Activated T-cell treated with anti-CD3 and anti-CD28 coated beads, Interleukin-2, amount 50 U/mL, for 24 hours (primary cell): ENCODE measurements around the gene PRDM11.

Source experiments
- DNase-seq: peaks from one replicate; pipeline ENCODE4 v3.0.0-alpha.2; 2020
- H3K27ac Mint-ChIP-seq: 2 replicates; pipeline ENCODE4 v1.8.0; 2020; ENCODE audit warnings: mild to moderate bottlenecking, mixed read lengths
- H3K27me3 Mint-ChIP-seq: 2 replicates; pipeline ENCODE4 v1.8.0; 2020; ENCODE audit warnings: mixed read lengths
- H3K36me3 Mint-ChIP-seq: 2 replicates; pipeline ENCODE4 v1.8.0; 2020; ENCODE audit warnings: low read depth, mixed read lengths
- H3K4me1 Mint-ChIP-seq: 2 replicates; pipeline ENCODE4 v1.8.0; 2020; ENCODE audit warnings: low read depth, mixed read lengths
- H3K4me3 Mint-ChIP-seq: 2 replicates; pipeline ENCODE4 v1.8.0; 2020; ENCODE audit warnings: mild to moderate bottlenecking, moderate library complexity, mixed read lengths
- H3K9me3 Mint-ChIP-seq: 2 replicates; pipeline ENCODE4 v1.8.0; 2020; ENCODE audit warnings: mixed read lengths

Gene PRDM11

GRCh38 chr11:45147017-45147728, 734 bp downstream of the PRDM11 start:
- H3K4me1 Mint-ChIP-seq = peaks cover 27% of the 10 kb centered on the region

GRCh38 chr11:45147891-45148675, 1.6 kb downstream of the PRDM11 start:
- DNase-seq = peak; percentile 22
- peaks cover 29% of the 10 kb centered on the region for H3K4me1 Mint-ChIP-seq
- H3K27me3 Mint-ChIP-seq = peaks cover 25% of the 10 kb centered on the region
- no peaks in the 10 kb centered on the region for H3K36me3 Mint-ChIP-seq
- no peaks in the 10 kb centered on the region for H3K9me3 Mint-ChIP-seq
- H3K4me3 Mint-ChIP-seq = peak overlapping the region; percentile 83
- peak overlapping the region; percentile 73 for H3K27ac Mint-ChIP-seq

More at GRCh38 chr11:45147017-45147728, 734 bp downstream of the PRDM11 start:
- Mint-ChIP-seq H3K4me3 (peak overlapping the region; percentile 83), H3K27ac (peak overlapping the region; percentile 73), H3K27me3 (peaks cover 34% of the 10 kb centered on the region), H3K9me3 (no peaks in the 10 kb centered on the region), H3K36me3 (no peaks in the 10 kb centered on the region)
- peak; percentile 94 for DNase-seq

- no peak overlapping the region for H3K27ac Mint-ChIP-seq
- no peaks in the 10 kb centered on the region for H3K9me3 Mint-ChIP-seq
- peaks cover 12% of the 10 kb centered on the region for H3K27me3 Mint-ChIP-seq
- H3K4me3 Mint-ChIP-seq = no peak overlapping the region
- peak; percentile 25 for DNase-seq
- H3K4me1 Mint-ChIP-seq = peaks cover 29% of the 10 kb centered on the region
- no peaks in the 10 kb centered on the region for H3K36me3 Mint-ChIP-seq
Observed at GRCh38 chr11:45149483-45150056, 3.1 kb downstream of the PRDM11 start.

GRCh38 chr11:45150301-45150700, 3.9 kb downstream of the PRDM11 start:
- Mint-ChIP-seq H3K27ac (no peak overlapping the region), H3K9me3 (no peaks in the 10 kb centered on the region), H3K27me3 (peaks cover 6% of the 10 kb centered on the region), H3K4me3 (no peak overlapping the region), H3K36me3 (no peaks in the 10 kb centered on the region), H3K4me1 (peaks cover 29% of the 10 kb centered on the region)
- DNase-seq = no peak

GRCh38 chr11:45150943-45151342, 4.5 kb downstream of the PRDM11 start:
- no peak for DNase-seq
- Mint-ChIP-seq H3K36me3 (no peaks in the 10 kb centered on the region), H3K9me3 (no peaks in the 10 kb centered on the region), H3K4me3 (no peak overlapping the region), H3K4me1 (peaks cover 24% of the 10 kb centered on the region), H3K27ac (no peak overlapping the region), H3K27me3 (peaks cover under 1% of the 10 kb centered on the region)

GRCh38 chr11:45151362-45151982, 5.0 kb downstream of the PRDM11 start:
- Mint-ChIP-seq H3K9me3 (no peaks in the 10 kb centered on the region), H3K4me1 (peaks cover 21% of the 10 kb centered on the region), H3K27me3 (no peaks in the 10 kb centered on the region), H3K4me3 (no peak overlapping the region), H3K27ac (no peak overlapping the region), H3K36me3 (no peaks in the 10 kb centered on the region)
- no peak for DNase-seq

GRCh38 chr11:45152740-45153595, 6.5 kb downstream of the PRDM11 start:
- H3K9me3 Mint-ChIP-seq = no peaks in the 10 kb centered on the region
- H3K4me1 Mint-ChIP-seq = peaks cover 17% of the 10 kb centered on the region
- no peaks in the 10 kb centered on the region for H3K36me3 Mint-ChIP-seq
- no peak overlapping the region for H3K4me3 Mint-ChIP-seq
- H3K27me3 Mint-ChIP-seq = no peaks in the 10 kb centered on the region
- no peak overlapping the region for H3K27ac Mint-ChIP-seq
- peak; percentile 20 for DNase-seq

- Mint-ChIP-seq H3K4me1 (peaks cover 8% of the 10 kb centered on the region), H3K9me3 (no peaks in the 10 kb centered on the region), H3K36me3 (no peaks in the 10 kb centered on the region), H3K4me3 (no peak overlapping the region), H3K27me3 (no peaks in the 10 kb centered on the region), H3K27ac (no peak overlapping the region)
- peak; percentile 22 for DNase-seq
Observed at GRCh38 chr11:45154276-45154675, 7.8 kb downstream of the PRDM11 start.

GRCh38 chr11:45155058-45155551, 8.7 kb downstream of the PRDM11 start:
- H3K4me1 Mint-ChIP-seq = peaks cover 12% of the 10 kb centered on the region
- no peak overlapping the region for H3K4me3 Mint-ChIP-seq
- DNase-seq = peak; percentile 11
- no peak overlapping the region for H3K27ac Mint-ChIP-seq
- no peaks in the 10 kb centered on the region for H3K9me3 Mint-ChIP-seq
- H3K36me3 Mint-ChIP-seq = no peaks in the 10 kb centered on the region
- no peaks in the 10 kb centered on the region for H3K27me3 Mint-ChIP-seq

- Mint-ChIP-seq H3K9me3 (no peaks in the 10 kb centered on the region), H3K27ac (no peak overlapping the region), H3K4me3 (no peak overlapping the region), H3K27me3 (no peaks in the 10 kb centered on the region), H3K4me1 (peaks cover 12% of the 10 kb centered on the region), H3K36me3 (no peaks in the 10 kb centered on the region)
- peak; percentile 9 for DNase-seq
Observed at GRCh38 chr11:45155627-45156180, 9.3 kb downstream of the PRDM11 start.

- DNase-seq = no peak
- H3K36me3 Mint-ChIP-seq = no peaks in the 10 kb centered on the region
- H3K9me3 Mint-ChIP-seq = no peaks in the 10 kb centered on the region
- no peak overlapping the region for H3K4me3 Mint-ChIP-seq
- no peak overlapping the region for H3K27ac Mint-ChIP-seq
- no peaks in the 10 kb centered on the region for H3K27me3 Mint-ChIP-seq
- peaks cover 12% of the 10 kb centered on the region for H3K4me1 Mint-ChIP-seq
Observed at GRCh38 chr11:45156201-45156600, 9.8 kb downstream of the PRDM11 start.

GRCh38 chr11:45156741-45157140, 10.3 kb downstream of the PRDM11 start:
- H3K36me3 Mint-ChIP-seq = no peaks in the 10 kb centered on the region
- no peaks in the 10 kb centered on the region for H3K9me3 Mint-ChIP-seq
- H3K27ac Mint-ChIP-seq = no peak overlapping the region
- H3K4me1 Mint-ChIP-seq = peaks cover 12% of the 10 kb centered on the region
- peak; percentile 14 for DNase-seq
- no peaks in the 10 kb centered on the region for H3K27me3 Mint-ChIP-seq
- H3K4me3 Mint-ChIP-seq = no peak overlapping the region
